22Rv1 (cell line): ENCODE results near the gene LIMS1.
"Not testable (repeated sequence)": the region's sequence is repeated elsewhere in the genome, so short reads cannot be mapped to it uniquely, and the experiment has no call there.

Source experiments
- ZFX ChIP-seq: fragments of 450-650 bp; IDR thresholded peaks from 2 replicates; pipeline ENCODE4 v1.6.1; 2017; ENCODE audit warnings: antibody characterized with exemption, borderline replicate concordance
- TF ChIP-seq, protein P1 (sequence below): fragments of 450-650 bp; IDR thresholded peaks from 2 replicates; pipeline ENCODE4 v1.5.1; 2017; ENCODE audit warnings: mild to moderate bottlenecking

DNA sequence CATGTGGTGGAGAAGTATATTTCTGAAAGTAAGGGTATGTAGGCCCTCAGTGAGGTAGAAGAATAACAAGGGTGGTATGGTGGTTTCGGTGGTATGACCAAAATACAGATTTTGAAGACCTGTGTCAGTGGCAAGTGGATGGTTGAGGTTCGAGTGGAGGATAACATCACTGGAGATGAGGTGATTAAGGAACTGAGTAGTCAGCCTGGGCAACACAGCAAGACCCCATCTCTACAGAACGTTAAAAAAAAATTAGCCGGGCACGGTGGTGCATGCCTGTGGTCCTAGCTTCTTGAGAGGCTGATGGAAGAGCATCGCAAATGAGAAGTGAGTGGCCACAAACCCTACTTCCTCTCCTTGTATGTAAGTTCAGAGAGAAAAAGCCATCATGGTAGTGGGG lies 200.4 kb downstream of the LIMS1 start:
- TF ChIP-seq, protein P1, sequence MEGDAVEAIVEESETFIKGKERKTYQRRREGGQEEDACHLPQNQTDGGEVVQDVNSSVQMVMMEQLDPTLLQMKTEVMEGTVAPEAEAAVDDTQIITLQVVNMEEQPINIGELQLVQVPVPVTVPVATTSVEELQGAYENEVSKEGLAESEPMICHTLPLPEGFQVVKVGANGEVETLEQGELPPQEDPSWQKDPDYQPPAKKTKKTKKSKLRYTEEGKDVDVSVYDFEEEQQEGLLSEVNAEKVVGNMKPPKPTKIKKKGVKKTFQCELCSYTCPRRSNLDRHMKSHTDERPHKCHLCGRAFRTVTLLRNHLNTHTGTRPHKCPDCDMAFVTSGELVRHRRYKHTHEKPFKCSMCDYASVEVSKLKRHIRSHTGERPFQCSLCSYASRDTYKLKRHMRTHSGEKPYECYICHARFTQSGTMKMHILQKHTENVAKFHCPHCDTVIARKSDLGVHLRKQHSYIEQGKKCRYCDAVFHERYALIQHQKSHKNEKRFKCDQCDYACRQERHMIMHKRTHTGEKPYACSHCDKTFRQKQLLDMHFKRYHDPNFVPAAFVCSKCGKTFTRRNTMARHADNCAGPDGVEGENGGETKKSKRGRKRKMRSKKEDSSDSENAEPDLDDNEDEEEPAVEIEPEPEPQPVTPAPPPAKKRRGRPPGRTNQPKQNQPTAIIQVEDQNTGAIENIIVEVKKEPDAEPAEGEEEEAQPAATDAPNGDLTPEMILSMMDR, result not testable (repeated sequence)
- not testable (repeated sequence) for TF ChIP-seq ZFX
